RPMI7951 (cell line): ENCODE results near the gene NBPF6. TPM values are rescaled to one million over a fixed set of nuclear protein-coding genes. Genes with fewer than 3 reads are reported as not detected.
"Not testable (repeated sequence)": the region's sequence is repeated elsewhere in the genome, so short reads cannot be mapped to it uniquely, and the experiment has no call there.

ENCODE experiments used
- DNase-seq: peaks from one replicate; pipeline ENCODE4 v3.0.0-alpha.2; 2012; ENCODE audit warnings: low read depth
- total RNA-seq: library from RNA; depleted of rRNA; stranded (reverse); fragments of >200 nt; shearing (Covaris generic); gene quantifications from 2 replicates; pipeline ENCODE4 v1.2.3, GENCODE V29; 2014; rRNA removed

The NBPF6 gene, protein sequence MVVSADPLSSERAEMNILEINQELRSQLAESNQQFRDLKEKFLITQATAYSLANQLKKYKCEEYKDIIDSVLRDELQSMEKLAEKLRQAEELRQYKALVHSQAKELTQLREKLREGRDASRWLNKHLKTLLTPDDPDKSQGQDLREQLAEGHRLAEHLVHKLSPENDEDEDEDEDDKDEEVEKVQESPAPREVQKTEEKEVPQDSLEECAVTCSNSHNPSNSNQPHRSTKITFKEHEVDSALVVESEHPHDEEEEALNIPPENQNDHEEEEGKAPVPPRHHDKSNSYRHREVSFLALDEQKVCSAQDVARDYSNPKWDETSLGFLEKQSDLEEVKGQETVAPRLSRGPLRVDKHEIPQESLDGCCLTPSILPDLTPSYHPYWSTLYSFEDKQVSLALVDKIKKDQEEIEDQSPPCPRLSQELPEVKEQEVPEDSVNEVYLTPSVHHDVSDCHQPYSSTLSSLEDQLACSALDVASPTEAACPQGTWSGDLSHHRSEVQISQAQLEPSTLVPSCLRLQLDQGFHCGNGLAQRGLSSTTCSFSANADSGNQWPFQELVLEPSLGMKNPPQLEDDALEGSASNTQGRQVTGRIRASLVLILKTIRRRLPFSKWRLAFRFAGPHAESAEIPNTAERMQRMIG
- total RNA-seq = 2.5 TPM in 2 replicates

DNA sequence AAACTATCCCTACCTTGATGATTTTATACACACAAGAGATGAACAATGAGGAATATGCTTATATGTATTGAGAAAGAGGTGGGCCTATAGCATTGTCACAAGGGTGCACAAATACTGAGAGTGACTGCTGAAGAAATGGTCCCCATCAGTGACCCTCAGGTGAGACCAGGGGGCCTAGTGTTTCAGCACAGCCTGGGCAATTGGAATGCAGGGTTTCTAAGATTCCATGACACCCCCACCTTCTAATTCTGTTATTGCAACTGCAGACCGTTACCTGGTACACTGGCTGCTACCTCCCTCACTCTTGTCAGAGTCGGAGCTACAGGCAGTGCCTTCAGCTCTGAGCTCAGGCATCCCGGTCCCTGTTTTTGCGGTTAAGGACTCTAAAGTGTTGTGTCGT, at the start of gene NBPF6:
TSS of gene NBPF6 (plus strand) at position 301 of the 400 bp plus-strand sequence. CDS start 259 bp downstream, outside the sequence.
- DNase-seq = not testable (repeated sequence)

DNA sequence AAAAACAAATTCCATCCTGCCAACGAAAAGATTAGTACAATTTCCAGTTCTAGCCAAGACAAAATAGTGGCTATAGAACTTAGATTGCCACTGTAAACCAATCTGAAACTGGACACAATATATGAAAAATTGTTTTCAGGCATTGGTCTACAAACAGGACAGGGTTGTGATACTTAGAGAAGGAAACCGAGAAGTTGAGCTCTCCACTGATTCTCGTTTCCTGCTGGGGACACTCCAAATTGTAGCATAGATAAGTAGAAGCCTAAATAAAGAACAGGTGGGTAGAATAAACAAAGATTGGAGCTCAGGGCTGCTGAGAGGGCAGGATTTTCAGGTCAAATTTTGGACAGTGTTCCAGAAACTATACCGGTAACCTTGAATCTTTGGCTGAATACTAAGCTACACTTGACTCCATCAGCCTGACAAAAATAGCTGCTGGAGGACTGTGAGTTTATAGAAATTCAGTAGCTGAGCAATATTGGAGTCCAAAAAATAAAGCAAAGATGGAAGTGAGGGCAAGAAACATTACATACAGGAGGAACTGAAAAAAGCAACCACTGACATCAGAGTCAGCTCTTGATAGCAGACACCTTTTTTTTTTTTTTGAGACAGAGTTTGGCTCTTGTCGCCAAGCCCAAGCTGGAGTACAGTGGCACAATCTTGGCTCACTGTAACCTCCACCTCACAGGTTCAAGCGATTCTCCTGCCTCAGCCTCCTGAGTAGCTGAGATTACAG, 38.9 kb upstream of the NBPF6 start:
- DNase-seq = not testable (repeated sequence)

DNA sequence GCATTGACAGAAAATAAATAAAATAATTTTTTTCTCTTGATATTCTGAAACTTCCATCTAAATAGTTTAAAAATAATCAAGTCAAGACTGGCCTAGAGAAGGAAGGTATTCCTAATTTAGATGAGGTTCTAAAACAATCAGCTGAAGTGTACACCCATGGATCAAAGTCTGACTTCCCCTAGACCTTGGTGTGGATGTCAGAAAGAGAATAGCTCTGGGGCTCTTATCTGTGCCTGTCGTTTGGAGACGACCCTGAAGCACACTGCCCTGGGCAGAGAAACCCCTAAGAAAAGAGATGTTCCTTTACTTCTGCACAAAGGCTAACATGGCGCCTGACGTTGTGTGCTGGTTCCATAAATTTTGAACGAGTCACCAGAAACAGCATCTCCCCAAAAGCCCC, 30.0 kb upstream of the NBPF6 start:
- not testable (repeated sequence) for DNase-seq

DNA sequence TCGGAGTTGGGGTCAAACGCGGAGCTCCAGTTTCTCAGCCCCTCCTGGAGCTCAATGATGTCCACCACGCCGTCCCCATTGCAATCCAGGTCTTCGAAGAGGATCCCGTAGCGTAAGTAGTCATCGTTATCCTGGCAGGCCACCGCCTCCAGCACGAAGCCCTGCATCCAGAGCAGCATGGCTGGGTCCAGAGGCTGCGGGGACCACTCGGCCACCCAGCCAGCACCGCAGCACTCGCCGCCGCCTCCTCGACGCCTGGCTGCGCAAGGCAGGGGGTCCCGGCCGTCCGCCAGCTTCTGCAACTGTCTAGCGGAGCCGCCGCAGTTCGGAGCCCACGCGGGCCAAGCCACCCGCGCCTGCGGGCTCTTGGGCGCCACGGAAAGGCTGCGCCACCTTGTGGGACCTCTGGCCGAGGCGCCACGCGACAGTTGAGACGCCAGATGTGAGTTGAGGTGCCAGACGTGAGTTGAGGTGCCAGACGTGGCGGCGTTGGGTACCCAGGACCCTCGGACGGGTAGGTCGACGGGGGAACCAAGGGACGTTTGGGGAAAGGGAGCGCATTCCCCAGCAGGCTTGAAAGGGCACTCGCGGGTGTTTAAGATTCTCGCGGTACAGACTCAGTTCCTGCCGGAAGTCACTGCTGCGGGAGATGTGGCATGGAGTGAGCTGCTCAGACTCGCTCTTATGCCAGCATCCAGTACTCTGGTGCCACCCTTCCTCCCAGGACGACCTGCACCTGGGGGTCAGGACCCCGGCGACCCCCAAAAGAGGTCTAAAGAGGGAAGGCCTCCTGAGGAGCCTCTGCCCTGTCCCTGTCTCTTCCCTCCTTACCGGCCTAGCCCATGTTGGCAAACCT, 28.9 kb upstream of the NBPF6 start:
- DNase-seq = not testable (repeated sequence)

DNA sequence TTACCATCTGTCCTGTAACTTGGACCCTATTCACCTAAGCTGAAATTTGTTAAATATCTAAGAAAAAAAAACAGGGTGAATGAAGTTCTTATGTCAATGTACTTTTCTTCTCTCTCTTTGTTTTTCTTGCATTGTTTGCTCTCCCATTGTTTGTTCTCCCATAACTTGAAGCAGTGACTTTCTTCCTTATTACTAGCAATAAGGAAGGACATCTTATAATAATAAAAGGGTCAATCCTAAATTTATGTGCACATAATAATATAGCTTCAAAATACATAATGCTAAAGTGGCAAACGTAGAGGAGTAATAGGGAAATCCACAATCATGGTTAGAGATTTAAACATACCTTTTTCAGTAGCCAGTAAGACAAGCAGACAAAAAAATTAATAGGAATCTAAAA, 23.3 kb upstream of the NBPF6 start:
- not testable (repeated sequence) for DNase-seq

DNA sequence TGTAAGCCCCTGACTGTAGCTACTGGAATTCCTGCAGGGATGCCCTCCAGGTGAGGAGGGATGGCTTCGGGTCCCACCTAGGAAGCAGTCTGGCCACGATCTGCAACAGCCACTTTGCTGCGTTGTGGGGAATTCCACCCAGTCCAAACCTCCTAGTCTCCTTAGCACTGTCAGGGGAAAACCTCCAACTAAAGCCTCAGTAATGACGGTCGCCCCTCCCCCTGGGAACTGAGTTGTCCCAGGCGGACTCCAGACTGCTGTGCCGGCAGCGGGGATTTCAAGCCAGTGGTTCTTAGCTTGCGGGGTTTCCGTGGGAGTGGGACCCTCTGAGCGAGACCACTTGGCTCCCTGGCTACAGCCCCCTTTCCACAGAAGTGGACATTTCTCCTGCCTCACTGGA, 18.1 kb upstream of the NBPF6 start:
- not testable (repeated sequence) for DNase-seq

DNA sequence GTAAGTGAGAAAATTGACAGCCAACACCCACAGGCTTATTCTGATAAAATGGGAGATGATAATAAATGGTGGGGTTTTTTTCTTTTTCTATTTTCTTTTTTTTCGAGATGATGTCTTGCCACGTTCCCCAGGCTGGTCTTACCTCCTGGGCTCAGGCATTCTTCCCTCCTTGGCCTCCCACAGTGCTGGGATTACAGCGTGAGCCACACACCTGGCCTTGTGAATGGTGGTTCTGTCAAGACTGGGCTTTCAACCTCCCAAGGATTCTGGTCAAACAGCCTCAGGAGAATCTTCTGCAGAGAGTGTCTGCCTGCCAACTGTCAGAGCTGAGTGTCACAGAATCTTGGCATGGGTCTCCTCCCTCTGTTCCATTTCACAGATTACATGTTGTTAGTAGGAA, 16.7 kb upstream of the NBPF6 start:
- DNase-seq = not testable (repeated sequence)

DNA sequence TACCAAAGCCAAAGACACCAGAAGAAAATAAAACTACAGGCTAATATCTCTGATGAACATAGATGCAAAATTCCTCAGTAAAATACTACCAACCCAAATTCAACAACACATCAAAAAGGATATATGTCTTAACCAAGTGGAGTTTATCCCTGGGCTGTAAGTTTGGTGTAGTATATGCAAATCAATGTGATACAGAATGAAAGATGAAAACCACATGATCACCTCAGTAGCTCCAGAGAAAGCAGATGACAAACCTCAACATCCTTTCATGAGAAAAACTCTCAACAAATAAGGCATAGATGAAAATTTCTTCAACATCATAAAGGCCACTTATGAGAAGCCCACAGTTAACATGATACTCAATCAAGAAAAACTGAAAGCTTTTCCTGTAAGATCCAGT, 11.6 kb upstream of the NBPF6 start:
- not testable (repeated sequence) for DNase-seq

DNA sequence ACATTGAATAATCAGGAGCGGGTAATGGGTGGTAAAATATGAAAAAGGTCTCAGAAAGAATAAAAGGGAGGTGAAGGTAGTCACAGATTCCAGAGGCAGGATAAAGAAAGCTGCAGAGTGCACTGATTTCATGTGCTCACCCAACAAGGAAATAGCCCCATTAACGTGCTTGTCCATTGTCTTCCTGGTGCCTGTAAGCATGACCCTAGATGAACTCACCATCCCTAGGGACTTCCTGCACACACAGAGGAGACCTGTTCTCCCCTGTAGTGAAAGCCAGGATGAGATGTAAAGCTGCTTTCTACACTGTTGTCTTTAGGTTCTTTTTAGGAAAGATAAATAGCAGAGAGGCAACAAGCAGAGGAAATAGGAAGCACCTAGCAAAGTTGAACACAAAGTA, 4.4 kb downstream of the NBPF6 start:
- DNase-seq = not testable (repeated sequence)

DNA sequence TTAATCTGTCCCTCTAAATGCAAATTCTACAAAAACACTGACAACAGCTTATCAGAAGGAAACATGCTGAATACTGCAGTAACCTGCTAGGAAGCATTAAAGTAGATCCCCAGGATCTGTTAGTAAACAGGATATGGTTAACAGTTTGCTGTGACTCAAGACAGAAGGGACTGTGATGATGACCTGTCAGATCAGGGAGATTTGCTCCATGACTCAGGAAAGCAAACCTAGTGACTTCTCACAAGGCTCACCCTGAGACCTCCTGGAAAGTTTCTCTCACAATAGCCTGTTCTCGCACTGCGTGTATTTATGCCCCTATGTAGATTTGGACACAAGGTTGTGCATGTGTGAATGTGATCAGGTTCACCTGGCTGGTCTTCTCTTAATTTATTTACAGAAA, 8.5 kb downstream of the NBPF6 start:
- not testable (repeated sequence) for DNase-seq

DNA sequence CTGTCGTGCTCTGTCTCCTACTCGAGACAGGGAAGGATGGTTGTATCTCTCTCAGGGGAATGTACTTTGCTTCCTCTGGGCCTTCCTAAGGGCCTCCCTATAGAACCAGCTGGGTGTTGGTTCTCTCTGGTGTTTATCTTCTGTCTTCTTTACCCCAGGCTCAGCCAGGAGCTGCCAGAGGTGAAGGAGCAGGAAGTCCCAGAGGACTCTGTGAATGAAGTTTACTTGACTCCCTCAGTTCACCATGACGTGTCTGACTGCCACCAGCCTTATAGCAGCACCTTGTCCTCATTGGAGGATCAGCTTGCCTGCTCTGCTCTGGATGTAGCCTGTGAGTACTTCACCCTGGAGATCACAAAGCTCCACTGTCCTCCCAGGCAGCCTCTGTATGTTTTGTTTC, 11.6 kb downstream of the NBPF6 start:
- DNase-seq = not testable (repeated sequence)

DNA sequence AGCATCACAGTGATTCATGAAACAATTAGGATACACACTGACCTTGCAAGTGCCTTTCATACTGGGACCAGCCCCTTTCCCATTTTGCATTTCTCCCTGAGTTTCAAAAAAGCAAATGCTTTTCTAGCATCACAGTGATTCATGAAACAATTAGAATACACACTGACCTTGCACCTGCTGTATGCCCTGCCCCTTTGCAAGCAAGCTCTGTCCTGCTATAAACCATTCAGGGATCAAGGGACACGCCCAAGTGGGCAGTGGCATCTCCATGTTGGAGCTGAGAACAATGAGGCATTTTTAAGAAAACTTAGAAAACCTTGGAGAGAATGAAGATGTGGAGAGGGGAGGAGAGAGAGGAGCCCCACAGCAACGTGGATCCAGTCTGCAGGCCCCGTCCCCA, 13.8 kb downstream of the NBPF6 start:
- DNase-seq = not testable (repeated sequence)

DNA sequence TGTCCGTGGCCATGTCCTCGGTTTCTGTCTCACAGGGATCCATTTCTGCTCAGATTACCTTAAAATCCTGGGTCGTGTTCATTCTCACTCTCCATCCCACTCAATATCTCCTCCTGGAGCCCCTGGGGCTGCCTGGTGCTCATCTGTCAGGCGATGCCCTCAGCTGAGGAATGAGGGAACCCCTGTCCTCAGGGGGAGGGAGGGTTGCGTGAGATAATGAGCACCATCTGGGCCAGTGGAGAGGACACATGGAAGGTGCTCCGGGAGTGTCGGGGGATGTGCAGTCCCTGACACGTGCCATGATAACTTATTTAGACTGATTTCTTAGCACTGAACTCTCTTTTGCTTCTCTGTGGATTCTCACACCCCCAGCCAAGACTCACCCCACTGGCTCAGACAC, 16.0 kb downstream of the NBPF6 start:
- DNase-seq = not testable (repeated sequence)

DNA sequence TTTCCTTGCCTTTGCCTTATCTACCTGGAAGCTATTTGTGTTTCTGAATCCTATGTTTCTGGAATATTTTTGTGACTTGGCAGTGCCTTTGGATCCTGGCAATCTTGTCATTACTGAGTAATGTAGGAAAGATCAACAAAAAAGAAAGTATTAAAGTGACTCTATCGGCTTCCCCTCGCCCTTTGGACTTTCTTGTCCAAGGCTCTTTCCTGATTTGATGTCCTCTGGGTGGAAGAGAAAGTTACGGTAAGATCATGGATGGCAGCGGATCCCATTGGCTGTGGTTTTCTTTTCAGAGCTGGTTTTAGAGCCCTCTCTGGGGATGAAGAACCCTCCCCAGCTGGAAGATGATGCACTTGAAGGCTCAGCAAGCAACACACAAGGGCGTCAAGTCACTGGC, 17.0 kb downstream of the NBPF6 start:
- not testable (repeated sequence) for DNase-seq

DNA sequence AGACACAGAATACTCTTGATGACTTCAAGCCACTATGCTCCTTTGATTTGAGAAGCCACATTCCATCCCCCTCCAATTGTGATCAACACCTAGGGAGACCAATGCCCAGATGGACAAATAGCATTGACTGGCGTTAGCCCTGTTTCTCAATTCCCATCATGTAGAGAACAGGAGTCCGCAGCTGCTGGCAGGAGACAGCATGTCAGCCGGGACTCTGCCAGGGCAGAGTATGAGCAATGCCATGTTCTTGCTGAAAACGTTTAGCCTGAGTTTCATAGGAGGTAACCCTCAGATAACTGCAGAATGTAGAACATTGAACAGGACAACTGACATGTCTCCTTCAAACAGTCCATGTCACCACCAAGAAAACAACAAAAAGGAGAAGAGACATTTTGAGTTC, 20.6 kb downstream of the NBPF6 start:
- DNase-seq = not testable (repeated sequence)

DNA sequence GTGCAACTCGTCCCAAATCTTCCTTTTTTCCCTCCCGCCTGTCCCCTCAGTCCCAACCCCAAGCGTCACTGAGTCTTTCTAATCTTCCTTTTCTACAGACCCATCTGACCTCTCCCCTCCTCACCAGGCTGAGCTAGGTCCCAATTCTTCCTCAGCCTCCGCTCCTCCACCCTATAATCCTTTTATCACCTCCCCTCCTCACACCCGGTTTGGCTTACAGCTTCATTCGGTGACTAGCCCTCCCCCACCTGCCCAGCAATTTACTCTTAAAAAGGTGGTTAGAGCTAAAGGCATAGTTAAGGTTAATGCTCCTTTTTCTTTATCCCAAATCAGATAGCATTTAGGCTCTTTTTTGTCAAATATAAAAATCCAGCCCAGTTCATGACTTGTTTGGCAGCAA, 24.4 kb downstream of the NBPF6 start:
- not testable (repeated sequence) for DNase-seq

DNA sequence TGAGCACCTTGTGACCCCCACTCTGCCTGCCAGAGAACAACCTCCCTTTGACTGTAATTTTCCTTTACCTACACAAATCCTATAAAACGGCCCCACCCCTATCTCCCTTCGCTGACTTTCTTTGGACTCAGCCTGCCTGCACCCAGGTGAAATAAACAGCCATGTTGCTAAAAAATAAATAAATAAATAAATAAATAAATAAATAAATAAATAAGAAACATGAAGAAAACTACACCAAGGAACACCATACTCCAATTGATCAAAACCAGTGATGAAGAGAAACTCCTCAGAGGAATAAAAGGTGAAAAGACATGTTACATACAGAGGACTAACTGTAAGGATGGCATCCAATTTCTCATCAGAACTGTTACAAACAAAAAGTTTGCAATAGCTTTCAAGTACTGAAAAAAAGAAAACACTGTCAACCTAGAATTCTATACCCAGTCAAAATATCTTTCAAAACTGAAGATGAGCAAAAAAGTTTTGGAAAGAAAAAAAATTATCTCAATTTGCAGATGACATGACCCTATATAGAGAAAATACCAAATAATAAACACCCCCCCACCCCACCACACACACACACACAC, 28.4 kb downstream of the NBPF6 start:
- DNase-seq = no peak

DNA sequence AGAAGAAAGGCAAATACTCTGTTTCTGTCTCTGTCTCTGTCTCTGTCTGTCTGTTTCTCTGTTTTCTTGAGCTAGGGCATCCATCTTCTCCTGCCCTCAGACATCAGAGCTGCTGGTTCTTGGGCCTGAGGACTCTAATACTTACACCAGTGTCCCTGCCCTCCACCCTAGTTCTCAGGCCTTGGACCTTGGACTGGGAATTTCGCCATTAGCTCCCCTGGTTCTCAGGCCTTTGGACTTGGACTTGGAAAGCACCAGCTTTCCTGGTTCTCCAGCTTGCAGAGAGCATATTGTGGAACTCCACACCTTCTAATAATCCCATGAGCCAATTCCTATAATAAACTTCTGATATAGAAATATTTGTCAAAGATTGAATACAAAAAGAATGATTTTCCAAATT, 32.6 kb downstream of the NBPF6 start:
- no peak for DNase-seq

DNA sequence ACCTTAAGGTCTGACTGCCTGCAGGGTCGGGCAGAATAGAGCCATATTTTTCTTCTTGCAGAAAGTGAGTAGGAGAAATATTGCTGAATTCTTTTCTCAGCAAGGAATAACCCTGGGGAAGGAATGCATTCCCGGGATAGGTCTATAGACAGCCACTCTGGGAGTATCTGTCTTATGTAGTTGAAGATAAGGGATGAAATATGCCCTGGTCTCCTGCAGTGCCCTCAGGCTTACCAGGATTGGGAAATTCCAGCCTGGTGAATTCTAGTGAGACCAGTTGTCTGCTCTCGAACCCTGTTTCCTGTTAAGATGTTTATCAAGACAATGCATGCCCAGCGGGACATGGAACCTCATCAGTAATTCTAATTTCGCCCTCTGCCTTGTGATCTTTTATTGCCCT, 35.8 kb downstream of the NBPF6 start:
- DNase-seq = not testable (repeated sequence)

DNA sequence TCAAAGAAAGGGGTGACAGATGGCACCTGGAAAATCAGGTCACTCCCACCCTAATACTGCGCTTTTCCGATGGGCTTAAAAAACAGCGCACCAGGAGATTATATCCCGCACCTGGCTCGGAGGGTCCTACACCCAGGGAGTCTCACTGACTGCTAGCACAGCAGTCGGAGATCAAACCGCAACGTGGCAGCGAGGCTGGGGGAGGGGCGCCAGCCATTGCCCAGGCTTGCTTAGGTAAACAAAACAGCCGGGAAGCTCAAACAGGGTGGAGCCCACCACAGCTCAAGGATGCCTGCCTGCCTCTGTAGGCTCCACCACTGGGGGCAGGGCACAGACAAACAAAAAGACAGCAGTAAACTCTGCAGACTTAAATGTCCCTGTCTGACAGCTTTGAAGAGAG, 36.6 kb downstream of the NBPF6 start:
- DNase-seq = not testable (repeated sequence)

DNA sequence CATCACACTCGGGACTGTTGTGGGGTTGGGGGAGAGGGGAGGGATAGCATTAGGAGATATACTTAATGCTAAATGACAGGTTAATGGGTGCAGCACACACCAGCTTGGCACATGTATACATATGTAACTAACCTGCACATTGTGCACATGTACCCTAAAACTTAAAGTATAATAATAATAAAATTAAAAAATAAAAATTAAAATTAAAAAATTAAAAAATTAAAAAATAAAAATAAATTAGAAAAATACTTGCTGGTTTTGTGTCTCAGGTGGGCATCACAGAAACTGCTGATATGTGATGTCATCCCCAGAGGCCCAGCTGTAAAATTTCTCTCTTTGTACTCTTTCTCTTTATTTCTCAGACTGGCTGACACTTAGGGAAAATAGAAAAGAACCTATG, 44.9 kb downstream of the NBPF6 start:
- not testable (repeated sequence) for DNase-seq
